CD8-positive, alpha-beta memory T cell (primary cell): ENCODE results near the gene YOD1. TPM values are rescaled to one million over a fixed set of nuclear protein-coding genes. Genes with fewer than 3 reads are reported as not detected.

Experiments used
- CTCF ChIA-PET: fragments of 350-600 bp; sonication (Branson Sonifier 250); formaldehyde crosslinking; loops from one replicate; lab custom pipeline; 2021; ENCODE audit warnings: antibody characterized with exemption; lab: Charles Lee
- POLR2A ChIA-PET: fragments of 350-600 bp; sonication (Branson Sonifier 250); formaldehyde crosslinking; loops from one replicate; lab custom pipeline; 2021; ENCODE audit warnings: antibody characterized with exemption; lab: Charles Lee
- DNase-seq, 5 donors: peaks; one replicate each; pipeline versions ENCODE4 v3.0.0 to v3.0.0-alpha.2; 2020 to 2022; ENCODE audit warnings: mixed read lengths in 1 of 5
- H3K27ac ChIP-seq: one replicate; pipeline ENCODE4 v1.7.0; 2013; ENCODE audit warnings: low read depth, mild to moderate bottlenecking, low read length, moderate library complexity
- H3K27me3 ChIP-seq: 2 replicates; pipeline ENCODE4 v1.7.0; 2013; ENCODE audit warnings: low read length, mild to moderate bottlenecking; ENCODE audit not compliant: insufficient read depth, poor library complexity, severe bottlenecking
- H3K36me3 ChIP-seq: 2 replicates; pipeline ENCODE4 v1.7.0; 2013; ENCODE audit warnings: mild to moderate bottlenecking, low read length, moderate library complexity; ENCODE audit not compliant: insufficient read depth
- H3K4me1 ChIP-seq: 2 replicates; pipeline ENCODE4 v1.7.0; 2013; ENCODE audit warnings: mild to moderate bottlenecking, low read length, moderate library complexity; ENCODE audit not compliant: insufficient read depth
- H3K4me3 ChIP-seq: 2 replicates; pipeline ENCODE4 v1.7.0; 2013; ENCODE audit warnings: mild to moderate bottlenecking, low read length
- H3K9me3 ChIP-seq: 2 replicates; pipeline ENCODE4 v1.7.0; 2013; ENCODE audit warnings: mild to moderate bottlenecking, low read length
- H3K27ac Mint-ChIP-seq, 8 donors: one replicate each; pipeline ENCODE4 v1.8.0; 2020 to 2021; ENCODE audit warnings: mixed read lengths in 8 of 8, mild to moderate bottlenecking in 6 of 8, inconsistent platforms in 3 of 8, moderate library complexity in 3 of 8
- H3K27me3 Mint-ChIP-seq, 2 donors: one replicate each; pipeline ENCODE4 v1.8.0; 2020 to 2021; ENCODE audit warnings: mixed read lengths in 2 of 2, mild to moderate bottlenecking in 1 of 2, moderate library complexity in 1 of 2
- H3K36me3 Mint-ChIP-seq, 3 donors: one replicate each; pipeline ENCODE4 v1.8.0; 2020 to 2021; ENCODE audit warnings: mixed read lengths in 3 of 3, inconsistent platforms in 1 of 3, mild to moderate bottlenecking in 1 of 3
- H3K4me1 Mint-ChIP-seq, 3 donors: one replicate each; pipeline ENCODE4 v1.8.0; 2020 to 2021; ENCODE audit warnings: mixed read lengths in 3 of 3, inconsistent platforms in 1 of 3, mild to moderate bottlenecking in 1 of 3
- H3K4me3 Mint-ChIP-seq, 7 donors: one replicate each; pipeline ENCODE4 v1.8.0; 2020 to 2021; ENCODE audit warnings: mixed read lengths in 7 of 7, mild to moderate bottlenecking in 6 of 7, moderate library complexity in 4 of 7, inconsistent platforms in 2 of 7
- H3K9me3 Mint-ChIP-seq, 5 donors: one replicate each; pipeline ENCODE4 v1.8.0; 2020 to 2022; ENCODE audit warnings: mixed read lengths in 5 of 5, mild to moderate bottlenecking in 3 of 5, moderate library complexity in 2 of 5, inconsistent platforms in 1 of 5
- polyA plus RNA-seq: library from polyadenylated mRNA; unstranded; fragments of 300-500 nt; fragmentation: Illumina TruSeq; gene quantifications from one replicate; pipeline ENCODE4 v1.2.3, GENCODE V29; 2021
- total RNA-seq, 2 experiments: library from RNA; stranded (reverse); gene quantifications; one replicate each; pipeline ENCODE4 v1.2.3, GENCODE V29; 2021

The YOD1 gene
- total and polyA plus RNA-seq, 3 experiments from 2014 or later, result 0.98 to 10.6 (median 10.3) TPM

DNA sequence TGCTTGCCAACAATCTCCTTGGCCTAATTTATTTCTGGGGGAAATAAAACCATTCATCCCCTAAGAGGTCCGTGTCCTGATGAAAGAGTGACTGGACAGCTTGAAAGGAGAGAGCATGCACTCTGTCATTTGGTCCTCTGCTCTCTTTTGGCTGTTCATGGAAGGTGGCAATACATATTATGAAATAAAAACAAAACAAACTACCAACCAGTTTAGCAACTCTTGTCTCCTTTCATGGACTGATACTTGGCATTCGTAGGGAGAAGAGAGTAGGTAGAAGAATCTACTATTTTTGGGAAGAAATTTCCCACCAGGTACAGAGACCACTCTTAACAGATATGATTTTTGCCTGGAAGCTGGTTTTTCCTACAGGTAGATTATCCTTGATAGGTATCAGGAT lies 17.7 kb downstream of the YOD1 start:
- no peaks in the 10 kb centered on the region for H3K9me3 Mint-ChIP-seq
- Histone ChIP-seq H3K27ac (no peak overlapping the region), H3K27me3 (no peaks in the 10 kb centered on the region), H3K9me3 (no peaks in the 10 kb centered on the region), H3K4me1 (no peaks in the 10 kb centered on the region), H3K36me3 (no peaks in the 10 kb centered on the region), H3K4me3 (no peak overlapping the region)
- no peak overlapping the region for H3K27ac Mint-ChIP-seq
- no peak overlapping the region for H3K4me3 Mint-ChIP-seq
- peaks cover 14 to 67% of the 10 kb centered on the region in 2 donors for H3K27me3 Mint-ChIP-seq
- ChIA-PET CTCF (interaction anchor here (1.2 to 1.3 kb wide), 3 partner anchors 16 to 51 kb away, joined by 3 to 5 read pairs (median 4); no protein-coding TSS in a partner anchor), POLR2A (no interaction called here)
- no peaks in the 10 kb centered on the region for H3K36me3 Mint-ChIP-seq
- no peak for DNase-seq
- H3K4me1 Mint-ChIP-seq, result no peaks in the 10 kb centered on the region

- Mint-ChIP-seq H3K27ac (no peak within 1 kb of the TSS), H3K27me3 (peaks cover 14 to 74% of the 10 kb centered on the region in 2 donors)
These were observed 18.4 kb downstream of the YOD1 start, which contains the start of gene C1orf116 for GRCh38 chr1:207032528-207033017. Gene C1orf116, minus strand, starts transcription at chr1:207032756. Its CDS starts 5,158 bp downstream, at chr1:207027598.

DNA sequence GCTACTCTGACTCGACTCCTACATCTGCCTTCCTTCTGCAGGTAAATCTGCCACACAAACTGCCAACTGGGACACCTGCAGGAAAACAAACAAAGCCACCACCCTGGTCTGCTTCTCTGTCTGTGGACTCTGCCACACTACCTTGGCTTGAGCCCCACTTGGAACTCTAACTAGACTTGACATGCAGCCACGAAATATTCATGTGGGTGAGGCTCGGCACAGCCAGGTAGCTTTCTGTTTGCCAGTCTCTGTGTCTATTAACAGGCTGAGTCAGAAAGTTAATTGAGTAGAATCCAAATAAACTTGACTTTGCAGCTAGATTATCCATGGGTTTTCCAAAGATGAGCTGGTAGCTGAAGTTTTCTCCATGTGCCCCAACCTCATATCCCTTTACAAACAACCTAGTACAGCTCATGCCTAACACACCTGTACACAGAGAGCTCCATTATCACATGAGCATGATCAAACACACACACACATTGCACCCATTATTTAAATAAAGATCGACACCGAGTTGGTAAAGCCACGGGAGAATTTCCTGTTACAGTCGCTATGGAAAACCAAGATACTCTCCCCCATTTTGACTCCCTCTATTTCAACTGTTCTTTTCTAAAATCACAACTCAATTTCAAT lies 19.3 kb downstream of the YOD1 start:
- Mint-ChIP-seq H3K4me1 (no peaks in the 10 kb centered on the region), H3K4me3 (no peak overlapping the region), H3K27me3 (peaks cover 17 to 81% of the 10 kb centered on the region in 2 donors), H3K27ac (no peak overlapping the region), H3K9me3 (no peaks in the 10 kb centered on the region), H3K36me3 (no peaks in the 10 kb centered on the region)
- Histone ChIP-seq H3K4me3 (no peak overlapping the region), H3K27me3 (no peaks in the 10 kb centered on the region), H3K27ac (no peak overlapping the region), H3K4me1 (no peaks in the 10 kb centered on the region), H3K9me3 (no peaks in the 10 kb centered on the region), H3K36me3 (no peaks in the 10 kb centered on the region)
- ChIA-PET POLR2A (no interaction called here), CTCF (no interaction called here)
- DNase-seq, result no peak

More at GRCh38 chr1:207032528-207033017, 18.4 kb downstream of the YOD1 start, which contains the start of gene C1orf116:
- Histone ChIP-seq H3K27ac (no peak within 1 kb of the TSS), H3K4me3 (no peak within 1 kb of the TSS), H3K27me3 (no peaks in the 10 kb centered on the region), H3K36me3 (no peaks in the 10 kb centered on the region), H3K9me3 (no peaks in the 10 kb centered on the region), H3K4me1 (no peaks in the 10 kb centered on the region)
- H3K4me1 Mint-ChIP-seq, result no peaks in the 10 kb centered on the region
- no peaks in the 10 kb centered on the region for H3K36me3 Mint-ChIP-seq
- no peak for DNase-seq
- POLR2A ChIA-PET, result no interaction called here
- no peak within 1 kb of the TSS for H3K4me3 Mint-ChIP-seq
- no peaks in the 10 kb centered on the region for H3K9me3 Mint-ChIP-seq
- CTCF ChIA-PET, result interaction anchor here (1.2 to 1.3 kb wide), 2 partner anchors 17 to 27 kb away, joined by 3 to 5 read pairs; no protein-coding TSS in a partner anchor

DNA sequence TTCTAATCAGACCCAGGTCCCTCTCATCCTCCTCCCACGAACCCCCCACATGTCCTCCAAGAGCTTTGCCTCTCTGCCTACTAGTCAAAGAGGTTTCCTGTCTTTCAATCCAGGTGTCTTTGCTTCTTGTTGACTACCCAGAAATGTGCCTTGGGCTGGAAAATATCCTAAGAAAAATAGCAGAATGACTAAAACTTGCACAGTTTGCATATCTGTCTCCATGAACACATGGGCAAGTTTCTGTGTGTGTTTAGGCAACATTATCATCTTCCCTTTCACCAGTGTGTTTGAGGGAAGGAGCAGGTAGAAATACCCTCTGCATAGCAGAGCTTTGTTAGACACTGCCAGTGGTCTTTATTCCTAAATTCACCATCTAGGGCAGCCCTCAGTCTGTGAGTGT lies 20.0 kb downstream of the YOD1 start:
- no peaks in the 10 kb centered on the region for H3K27me3 ChIP-seq
- H3K4me3 ChIP-seq, result no peak overlapping the region
- Mint-ChIP-seq H3K27ac (no peak overlapping the region), H3K4me1 (no peaks in the 10 kb centered on the region), H3K9me3 (no peaks in the 10 kb centered on the region), H3K36me3 (no peaks in the 10 kb centered on the region), H3K27me3 (peaks cover 19 to 86% of the 10 kb centered on the region in 2 donors), H3K4me3 (no peak overlapping the region)
- H3K36me3 ChIP-seq, result no peaks in the 10 kb centered on the region
- DNase-seq, result no peak
- no peak overlapping the region for H3K27ac ChIP-seq
- ChIA-PET POLR2A (no interaction called here), CTCF (interaction anchor here (1.2 kb wide), 1 partner anchor 19 kb away, joined by 3 read pairs; no protein-coding TSS in a partner anchor)
- H3K9me3 ChIP-seq, result no peaks in the 10 kb centered on the region
- H3K4me1 ChIP-seq, result no peaks in the 10 kb centered on the region

DNA sequence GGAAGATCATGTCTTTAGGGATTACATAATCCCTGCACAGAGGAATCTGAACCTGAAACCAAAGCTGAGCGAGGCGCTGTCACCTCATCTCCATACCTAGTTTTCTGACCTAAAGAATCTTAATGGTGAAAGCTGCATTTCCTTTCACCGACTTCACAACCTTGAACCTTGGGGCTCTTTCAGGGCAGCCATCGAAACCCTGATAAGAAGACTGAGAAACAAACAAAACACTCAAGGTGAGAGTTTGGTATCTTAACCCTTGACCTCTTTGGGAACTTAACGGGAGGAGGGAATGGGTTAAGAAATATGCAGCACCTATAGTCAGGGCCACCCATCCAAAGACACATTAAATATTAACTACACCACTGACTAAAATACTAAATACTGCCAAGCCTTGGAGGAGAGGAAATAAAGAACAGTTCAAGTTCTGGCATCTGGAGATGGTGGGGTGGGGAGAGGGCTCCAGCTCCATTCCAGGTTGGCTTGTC lies 20.4 kb downstream of the YOD1 start:
- ChIA-PET POLR2A (no interaction called here), CTCF (interaction anchor here (1.2 kb wide), 1 partner anchor 20 kb away, joined by 3 read pairs; no protein-coding TSS in a partner anchor)
- H3K4me1 Mint-ChIP-seq, result no peaks in the 10 kb centered on the region
- H3K27ac Mint-ChIP-seq, result no peak overlapping the region
- no peak for DNase-seq
- H3K9me3 ChIP-seq, result no peaks in the 10 kb centered on the region
- no peak overlapping the region for H3K4me3 ChIP-seq
- H3K36me3 Mint-ChIP-seq, result no peaks in the 10 kb centered on the region
- no peaks in the 10 kb centered on the region for H3K4me1 ChIP-seq
- no peaks in the 10 kb centered on the region for H3K36me3 ChIP-seq
- H3K27me3 Mint-ChIP-seq, result peaks cover 19 to 89% of the 10 kb centered on the region in 2 donors
- no peak overlapping the region for H3K27ac ChIP-seq
- H3K9me3 Mint-ChIP-seq, result no peaks in the 10 kb centered on the region
- no peak overlapping the region for H3K4me3 Mint-ChIP-seq
- H3K27me3 ChIP-seq, result no peaks in the 10 kb centered on the region

- no peak overlapping the region for H3K4me3 Mint-ChIP-seq
- DNase-seq, result no peak
- ChIA-PET CTCF (interaction anchor here (1.0 to 1.2 kb wide), 2 partner anchors 21 to 55 kb away, joined by 3 read pairs; no protein-coding TSS in a partner anchor), POLR2A (no interaction called here)
- no peaks in the 10 kb centered on the region for H3K4me1 Mint-ChIP-seq
- H3K9me3 Mint-ChIP-seq, result no peaks in the 10 kb centered on the region
- Histone ChIP-seq H3K27me3 (no peaks in the 10 kb centered on the region), H3K4me1 (no peaks in the 10 kb centered on the region), H3K36me3 (no peaks in the 10 kb centered on the region), H3K4me3 (no peak overlapping the region), H3K27ac (no peak overlapping the region), H3K9me3 (no peaks in the 10 kb centered on the region)
- H3K36me3 Mint-ChIP-seq, result no peaks in the 10 kb centered on the region
- H3K27ac Mint-ChIP-seq, result no peak overlapping the region
- H3K27me3 Mint-ChIP-seq, result peaks cover 19 to 86% of the 10 kb centered on the region in 2 donors
These were observed 21.1 kb downstream of the YOD1 start for GRCh38 chr1:207029701-207030521.

DNA sequence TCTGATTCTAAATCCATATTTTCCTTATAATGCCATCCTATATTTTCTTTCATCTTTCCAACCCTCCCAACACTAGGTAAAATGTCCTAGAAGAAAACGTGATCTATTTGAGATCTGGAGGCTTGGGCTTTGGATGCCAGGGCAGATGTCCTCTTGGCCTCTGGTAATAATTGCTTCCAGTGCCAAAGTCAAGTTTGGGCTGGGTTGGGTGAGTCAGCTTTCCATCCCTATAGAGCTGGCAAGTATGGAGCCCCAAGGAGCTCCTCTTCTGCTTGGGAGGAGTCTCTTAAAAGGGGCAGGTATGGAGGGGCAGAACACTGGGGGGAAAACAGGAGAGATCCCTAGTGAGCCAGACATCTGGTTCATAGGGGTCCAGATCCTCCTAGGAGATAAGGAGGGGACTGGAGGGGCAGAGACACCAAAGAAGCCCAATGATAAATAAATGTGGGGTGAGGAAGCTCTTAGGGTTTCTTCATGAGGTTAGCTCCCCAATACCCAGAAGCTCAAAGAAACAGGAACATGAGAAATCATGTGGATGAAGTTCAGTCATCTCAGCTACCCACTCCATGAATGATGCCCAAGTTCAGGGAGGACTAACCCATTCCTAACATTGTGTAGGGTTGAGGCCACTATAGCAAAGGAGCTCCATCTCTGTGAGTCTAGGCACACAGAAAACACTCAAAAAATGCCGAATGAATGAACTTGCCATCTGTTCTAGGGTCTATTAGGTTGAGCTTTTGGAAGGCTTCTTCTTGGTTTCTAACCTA lies 21.9 kb downstream of the YOD1 start:
- Histone ChIP-seq H3K9me3 (no peaks in the 10 kb centered on the region), H3K4me3 (no peak overlapping the region), H3K27ac (no peak overlapping the region), H3K27me3 (no peaks in the 10 kb centered on the region), H3K4me1 (no peaks in the 10 kb centered on the region), H3K36me3 (no peaks in the 10 kb centered on the region)
- no peaks in the 10 kb centered on the region for H3K36me3 Mint-ChIP-seq
- H3K4me3 Mint-ChIP-seq, result no peak overlapping the region
- no peaks in the 10 kb centered on the region for H3K9me3 Mint-ChIP-seq
- DNase-seq, result no peak
- peaks cover 25 to 83% of the 10 kb centered on the region in 2 donors for H3K27me3 Mint-ChIP-seq
- no peak overlapping the region for H3K27ac Mint-ChIP-seq
- ChIA-PET POLR2A (no interaction called here), CTCF (interaction anchor here (1.0 kb wide), 1 partner anchor 55 kb away, joined by 3 read pairs; no protein-coding TSS in a partner anchor)
- no peaks in the 10 kb centered on the region for H3K4me1 Mint-ChIP-seq
